Myocyte (in vitro differentiated cells): Measurements from ENCODE around the gene STAMBPL1. TPM values are rescaled to one million over a fixed set of nuclear protein-coding genes. Genes with fewer than 3 reads are reported as not detected.
"Not testable (repeated sequence)": the region's sequence is repeated elsewhere in the genome, so short reads cannot be mapped to it uniquely, and the experiment has no call there.

Experiments used
- DNase-seq: peaks from one replicate; pipeline ENCODE4 v3.0.0-alpha.2; 2012; ENCODE audit warnings: low read depth
- polyA plus RNA-seq: library from polyadenylated mRNA; unstranded; fragments of >200 nt; gene quantifications from one replicate; pipeline ENCODE4 v1.2.1, GENCODE V29; 2012; ENCODE audit warnings: missing spikeins
- total RNA-seq: library from RNA; depleted of rRNA; stranded (reverse); fragments of >200 nt; gene quantifications from 2 replicates; pipeline ENCODE4 v1.2.3, GENCODE V29; 2014

Gene STAMBPL1
- total RNA-seq, result 10.0 and 11.3 TPM in 2 replicates
- 2.6 TPM for polyA plus RNA-seq

GRCh38 chr10:88879534-88880281, at the start of gene STAMBPL1:
TSS of gene STAMBPL1 (plus strand) at chr10:88880245. CDS start at chr10:88901709, 21,464 bp downstream.
- no peak for DNase-seq

- DNase-seq, result no peak
Observed at GRCh38 chr10:88830643-88831268, 49.3 kb upstream of the STAMBPL1 start.

GRCh38 chr10:88831709-88832108, 48.3 kb upstream of the STAMBPL1 start:
- no peak for DNase-seq

GRCh38 chr10:88832376-88832775, 47.7 kb upstream of the STAMBPL1 start:
- DNase-seq, result no peak

- no peak for DNase-seq
Observed at GRCh38 chr10:88833156-88833555, 46.9 kb upstream of the STAMBPL1 start.

GRCh38 chr10:88833723-88834122, 46.3 kb upstream of the STAMBPL1 start:
- no peak for DNase-seq

GRCh38 chr10:88835096-88835909, 44.7 kb upstream of the STAMBPL1 start:
- DNase-seq, result peak; percentile 87

- DNase-seq, result no peak
Observed at GRCh38 chr10:88835910-88836221, 44.2 kb upstream of the STAMBPL1 start.

- not testable (repeated sequence) for DNase-seq
Observed at GRCh38 chr10:88837632-88838031, 42.4 kb upstream of the STAMBPL1 start.

- DNase-seq, result no peak
Observed at GRCh38 chr10:88838766-88839350, 41.2 kb upstream of the STAMBPL1 start.

GRCh38 chr10:88840104-88840503, 39.9 kb upstream of the STAMBPL1 start:
- no peak for DNase-seq

GRCh38 chr10:88840881-88841280, 39.2 kb upstream of the STAMBPL1 start:
- DNase-seq, result no peak

GRCh38 chr10:88841316-88842111, 38.5 kb upstream of the STAMBPL1 start:
- no peak for DNase-seq

- no peak for DNase-seq
Observed at GRCh38 chr10:88843171-88843570, 36.9 kb upstream of the STAMBPL1 start.

- DNase-seq, result peak; percentile 68
Observed at GRCh38 chr10:88848499-88848898, 31.5 kb upstream of the STAMBPL1 start.

GRCh38 chr10:88849234-88849633, 30.8 kb upstream of the STAMBPL1 start:
- DNase-seq, result no peak

- DNase-seq, result no peak
Observed at GRCh38 chr10:88850712-88851111, 29.3 kb upstream of the STAMBPL1 start.

GRCh38 chr10:88851706-88852105, 28.3 kb upstream of the STAMBPL1 start, which contains the start of gene ANKRD22:
TSS of gene ANKRD22 (minus strand) at chr10:88851844. CDS start at chr10:88851607, 237 bp downstream.
- peak; percentile 68 for DNase-seq

GRCh38 chr10:88852327-88852726, 27.7 kb upstream of the STAMBPL1 start:
- DNase-seq, result no peak

GRCh38 chr10:88853155-88853881, 26.7 kb upstream of the STAMBPL1 start:
- no peak for DNase-seq
